ENCODE results near the gene ARRB1. TPM values are rescaled to one million over a fixed set of nuclear protein-coding genes. Genes with fewer than 3 reads are reported as not detected.

The ARRB1 gene
- total and polyA plus RNA-seq, 4 donors: 3.3 to 21.2 (median 12.5) TPM

DNA sequence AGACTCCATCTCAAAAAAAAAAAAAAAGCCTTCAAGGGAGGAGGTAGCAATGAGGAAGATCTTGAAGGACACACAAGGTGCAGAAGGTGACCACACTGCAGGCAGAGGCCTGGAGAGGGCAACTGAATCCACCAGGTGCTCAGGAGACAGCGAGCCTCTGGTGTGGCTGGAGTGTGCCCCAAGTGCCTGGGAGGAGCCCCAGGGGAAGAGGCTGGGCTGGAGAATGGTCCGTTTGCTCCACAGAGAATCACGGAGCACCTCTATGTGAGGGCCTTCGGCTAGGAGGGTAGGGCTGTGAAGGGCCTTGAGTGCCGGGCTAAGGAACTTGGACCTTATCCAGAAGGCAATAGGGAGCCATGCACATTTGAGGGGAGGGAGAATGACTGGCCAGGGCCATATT, 50.3 kb downstream of the ARRB1 start:
- 76% methylated on average over 5 of the region's 5 CpGs for WGBS
- TF ChIP-seq GABPA (IDR thresholded peaks at IDR 0.05 in 1 of 2, conservative IDR thresholded peaks at IDR 0.05 in 1 of 2) (no peak), RXRA (IDR thresholded peaks at IDR 0.05) (no peak), NR2F2 (IDR thresholded peaks at IDR 0.05) (no peak), FOXA2 (IDR thresholded peaks at IDR 0.05) (no peak), YY1 (IDR thresholded peaks at IDR 0.05) (no peak), RAD21 (IDR thresholded peaks at IDR 0.05) (no peak), HNF4G (IDR thresholded peaks at IDR 0.05) (no peak), TAF1 (conservative IDR thresholded peaks at IDR 0.05) (no peak), SP1 (IDR thresholded peaks at IDR 0.05) (no peak), FOXA1 (IDR thresholded peaks at IDR 0.05) (no peak), HNF4A (conservative IDR thresholded peaks at IDR 0.05) (no peak), EGR1 (IDR thresholded peaks at IDR 0.05; ENCODE audit: low read depth in 2 of 2) (no peak), JUND (IDR thresholded peaks at IDR 0.05) (no peak)
- TF ChIP-seq, protein P1, sequence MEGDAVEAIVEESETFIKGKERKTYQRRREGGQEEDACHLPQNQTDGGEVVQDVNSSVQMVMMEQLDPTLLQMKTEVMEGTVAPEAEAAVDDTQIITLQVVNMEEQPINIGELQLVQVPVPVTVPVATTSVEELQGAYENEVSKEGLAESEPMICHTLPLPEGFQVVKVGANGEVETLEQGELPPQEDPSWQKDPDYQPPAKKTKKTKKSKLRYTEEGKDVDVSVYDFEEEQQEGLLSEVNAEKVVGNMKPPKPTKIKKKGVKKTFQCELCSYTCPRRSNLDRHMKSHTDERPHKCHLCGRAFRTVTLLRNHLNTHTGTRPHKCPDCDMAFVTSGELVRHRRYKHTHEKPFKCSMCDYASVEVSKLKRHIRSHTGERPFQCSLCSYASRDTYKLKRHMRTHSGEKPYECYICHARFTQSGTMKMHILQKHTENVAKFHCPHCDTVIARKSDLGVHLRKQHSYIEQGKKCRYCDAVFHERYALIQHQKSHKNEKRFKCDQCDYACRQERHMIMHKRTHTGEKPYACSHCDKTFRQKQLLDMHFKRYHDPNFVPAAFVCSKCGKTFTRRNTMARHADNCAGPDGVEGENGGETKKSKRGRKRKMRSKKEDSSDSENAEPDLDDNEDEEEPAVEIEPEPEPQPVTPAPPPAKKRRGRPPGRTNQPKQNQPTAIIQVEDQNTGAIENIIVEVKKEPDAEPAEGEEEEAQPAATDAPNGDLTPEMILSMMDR (IDR thresholded peaks at IDR 0.05; ENCODE audit: low read depth, low read length, missing input control): no peak
- TF ChIP-seq, protein P2, sequence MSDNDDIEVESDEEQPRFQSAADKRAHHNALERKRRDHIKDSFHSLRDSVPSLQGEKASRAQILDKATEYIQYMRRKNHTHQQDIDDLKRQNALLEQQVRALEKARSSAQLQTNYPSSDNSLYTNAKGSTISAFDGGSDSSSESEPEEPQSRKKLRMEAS (IDR thresholded peaks at IDR 0.05): no peak
- TF ChIP-seq, protein P3, sequence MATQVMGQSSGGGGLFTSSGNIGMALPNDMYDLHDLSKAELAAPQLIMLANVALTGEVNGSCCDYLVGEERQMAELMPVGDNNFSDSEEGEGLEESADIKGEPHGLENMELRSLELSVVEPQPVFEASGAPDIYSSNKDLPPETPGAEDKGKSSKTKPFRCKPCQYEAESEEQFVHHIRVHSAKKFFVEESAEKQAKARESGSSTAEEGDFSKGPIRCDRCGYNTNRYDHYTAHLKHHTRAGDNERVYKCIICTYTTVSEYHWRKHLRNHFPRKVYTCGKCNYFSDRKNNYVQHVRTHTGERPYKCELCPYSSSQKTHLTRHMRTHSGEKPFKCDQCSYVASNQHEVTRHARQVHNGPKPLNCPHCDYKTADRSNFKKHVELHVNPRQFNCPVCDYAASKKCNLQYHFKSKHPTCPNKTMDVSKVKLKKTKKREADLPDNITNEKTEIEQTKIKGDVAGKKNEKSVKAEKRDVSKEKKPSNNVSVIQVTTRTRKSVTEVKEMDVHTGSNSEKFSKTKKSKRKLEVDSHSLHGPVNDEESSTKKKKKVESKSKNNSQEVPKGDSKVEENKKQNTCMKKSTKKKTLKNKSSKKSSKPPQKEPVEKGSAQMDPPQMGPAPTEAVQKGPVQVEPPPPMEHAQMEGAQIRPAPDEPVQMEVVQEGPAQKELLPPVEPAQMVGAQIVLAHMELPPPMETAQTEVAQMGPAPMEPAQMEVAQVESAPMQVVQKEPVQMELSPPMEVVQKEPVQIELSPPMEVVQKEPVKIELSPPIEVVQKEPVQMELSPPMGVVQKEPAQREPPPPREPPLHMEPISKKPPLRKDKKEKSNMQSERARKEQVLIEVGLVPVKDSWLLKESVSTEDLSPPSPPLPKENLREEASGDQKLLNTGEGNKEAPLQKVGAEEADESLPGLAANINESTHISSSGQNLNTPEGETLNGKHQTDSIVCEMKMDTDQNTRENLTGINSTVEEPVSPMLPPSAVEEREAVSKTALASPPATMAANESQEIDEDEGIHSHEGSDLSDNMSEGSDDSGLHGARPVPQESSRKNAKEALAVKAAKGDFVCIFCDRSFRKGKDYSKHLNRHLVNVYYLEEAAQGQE (IDR thresholded peaks at IDR 0.05): no peak
- TF ChIP-seq, protein P4, sequence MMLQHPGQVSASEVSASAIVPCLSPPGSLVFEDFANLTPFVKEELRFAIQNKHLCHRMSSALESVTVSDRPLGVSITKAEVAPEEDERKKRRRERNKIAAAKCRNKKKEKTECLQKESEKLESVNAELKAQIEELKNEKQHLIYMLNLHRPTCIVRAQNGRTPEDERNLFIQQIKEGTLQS (IDR thresholded peaks at IDR 0.05): no peak
- TF ChIP-seq, protein P5, sequence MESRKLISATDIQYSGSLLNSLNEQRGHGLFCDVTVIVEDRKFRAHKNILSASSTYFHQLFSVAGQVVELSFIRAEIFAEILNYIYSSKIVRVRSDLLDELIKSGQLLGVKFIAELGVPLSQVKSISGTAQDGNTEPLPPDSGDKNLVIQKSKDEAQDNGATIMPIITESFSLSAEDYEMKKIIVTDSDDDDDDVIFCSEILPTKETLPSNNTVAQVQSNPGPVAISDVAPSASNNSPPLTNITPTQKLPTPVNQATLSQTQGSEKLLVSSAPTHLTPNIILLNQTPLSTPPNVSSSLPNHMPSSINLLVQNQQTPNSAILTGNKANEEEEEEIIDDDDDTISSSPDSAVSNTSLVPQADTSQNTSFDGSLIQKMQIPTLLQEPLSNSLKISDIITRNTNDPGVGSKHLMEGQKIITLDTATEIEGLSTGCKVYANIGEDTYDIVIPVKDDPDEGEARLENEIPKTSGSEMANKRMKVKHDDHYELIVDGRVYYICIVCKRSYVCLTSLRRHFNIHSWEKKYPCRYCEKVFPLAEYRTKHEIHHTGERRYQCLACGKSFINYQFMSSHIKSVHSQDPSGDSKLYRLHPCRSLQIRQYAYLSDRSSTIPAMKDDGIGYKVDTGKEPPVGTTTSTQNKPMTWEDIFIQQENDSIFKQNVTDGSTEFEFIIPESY (IDR thresholded peaks at IDR 0.05): no peak
- H3K4me3 ChIP-seq (ENCODE audit: low read depth in 1 of 3, low read length in 3 of 3): no peak overlapping the region
- H3K4me1 ChIP-seq (ENCODE audit: control insufficient read depth in 4 of 4, insufficient read depth in 4 of 4, low read length in 3 of 4): peaks cover 0 to 6% (median 0%) of the 10 kb centered on the region in 4 donors
- no peaks in the 10 kb centered on the region for H3K36me3 ChIP-seq (ENCODE audit: control insufficient read depth in 4 of 4, insufficient read depth in 3 of 4, low read depth in 1 of 4, low read length in 3 of 4)
- DNase-seq (ENCODE audit: low spot score): no peak
- H3K9ac ChIP-seq (ENCODE audit: low read depth in 1 of 2, low read length in 2 of 2): no peak overlapping the region
- H3K27ac ChIP-seq (ENCODE audit: low read depth in 1 of 2, low read length in 2 of 2): no peak overlapping the region
- H3K27me3 ChIP-seq (ENCODE audit: control insufficient read depth in 4 of 4, insufficient read depth in 4 of 4, low read length in 3 of 4): no peaks in the 10 kb centered on the region
- H3K9me3 ChIP-seq (ENCODE audit: control insufficient read depth in 4 of 4, low read length in 3 of 4): no peaks in the 10 kb centered on the region

DNA sequence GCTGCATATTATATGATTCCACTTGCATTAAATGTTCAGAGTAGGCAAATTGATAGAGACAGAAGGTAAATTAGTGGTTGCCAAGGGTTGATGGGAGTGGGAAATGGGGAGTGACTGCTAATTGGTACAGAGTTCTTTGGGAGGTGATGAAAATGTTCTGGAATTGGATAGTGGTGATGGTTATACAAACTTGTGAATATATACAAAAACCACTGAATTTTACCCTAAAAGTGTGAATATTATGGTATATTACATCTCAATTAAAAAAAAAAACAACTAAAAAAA, 52.5 kb downstream of the ARRB1 start:
- no peak overlapping the region for H3K4me3 ChIP-seq (ENCODE audit: low read depth in 1 of 3, low read length in 3 of 3)
- no peak for TF ChIP-seq HNF4G (IDR thresholded peaks at IDR 0.05)
- TF ChIP-seq FOXA2 (IDR thresholded peaks at IDR 0.05): no peak
- TF ChIP-seq, protein P5 (IDR thresholded peaks at IDR 0.05): no peak
- no peak for TF ChIP-seq TAF1 (conservative IDR thresholded peaks at IDR 0.05)
- TF ChIP-seq, protein P2 (IDR thresholded peaks at IDR 0.05): no peak
- no peak for TF ChIP-seq RAD21 (IDR thresholded peaks at IDR 0.05)
- TF ChIP-seq, protein P3 (IDR thresholded peaks at IDR 0.05): no peak
- TF ChIP-seq, protein P4 (IDR thresholded peaks at IDR 0.05): no peak
- TF ChIP-seq RXRA (IDR thresholded peaks at IDR 0.05): no peak
- no peak for TF ChIP-seq SP1 (IDR thresholded peaks at IDR 0.05)
- TF ChIP-seq FOXA1 (IDR thresholded peaks at IDR 0.05): no peak

More for the DNA sequence above, 52.5 kb downstream of the ARRB1 start:
- no peaks in the 10 kb centered on the region for H3K9me3 ChIP-seq (ENCODE audit: control insufficient read depth in 4 of 4, low read length in 3 of 4)
- no peak overlapping the region for H3K9ac ChIP-seq (ENCODE audit: low read depth in 1 of 2, low read length in 2 of 2)
- no peaks in the 10 kb centered on the region for H3K27me3 ChIP-seq (ENCODE audit: control insufficient read depth in 4 of 4, insufficient read depth in 4 of 4, low read length in 3 of 4)
- H3K36me3 ChIP-seq (ENCODE audit: control insufficient read depth in 4 of 4, insufficient read depth in 3 of 4, low read depth in 1 of 4, low read length in 3 of 4): no peaks in the 10 kb centered on the region
- no peak overlapping the region for H3K27ac ChIP-seq (ENCODE audit: low read depth in 1 of 2, low read length in 2 of 2)
- peaks cover 0 to 6% (median 0%) of the 10 kb centered on the region in 4 donors for H3K4me1 ChIP-seq (ENCODE audit: control insufficient read depth in 4 of 4, insufficient read depth in 4 of 4, low read length in 3 of 4)
- DNase-seq (ENCODE audit: low spot score): no peak
